ENCODE results near the gene BEND7.

BEND7 gene

GRCh38 chr10:13518076-13518692 is 10.6 kb downstream of the BEND7 start:
- DNase-seq: no peak

DNA sequence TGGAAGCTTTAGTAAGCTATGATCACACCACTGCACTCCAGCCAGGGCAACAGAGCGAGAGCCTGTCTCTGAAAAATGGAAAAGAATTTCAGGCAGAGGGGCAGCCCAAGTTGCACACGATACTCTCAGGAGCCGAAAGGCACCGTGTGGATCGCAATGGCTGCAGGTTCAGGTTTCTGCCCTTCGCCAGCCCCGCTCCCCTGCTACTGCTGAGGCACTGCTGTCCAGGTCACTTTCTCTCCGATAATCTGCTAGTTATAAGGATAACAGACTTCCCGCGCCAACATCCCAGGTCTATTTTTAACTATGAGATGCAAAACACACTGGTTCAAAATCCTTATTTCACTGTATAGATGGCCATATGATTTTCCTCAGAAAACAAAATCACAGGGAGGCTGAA is 11.1 kb downstream of the BEND7 start:
- no peak for DNase-seq

DNA sequence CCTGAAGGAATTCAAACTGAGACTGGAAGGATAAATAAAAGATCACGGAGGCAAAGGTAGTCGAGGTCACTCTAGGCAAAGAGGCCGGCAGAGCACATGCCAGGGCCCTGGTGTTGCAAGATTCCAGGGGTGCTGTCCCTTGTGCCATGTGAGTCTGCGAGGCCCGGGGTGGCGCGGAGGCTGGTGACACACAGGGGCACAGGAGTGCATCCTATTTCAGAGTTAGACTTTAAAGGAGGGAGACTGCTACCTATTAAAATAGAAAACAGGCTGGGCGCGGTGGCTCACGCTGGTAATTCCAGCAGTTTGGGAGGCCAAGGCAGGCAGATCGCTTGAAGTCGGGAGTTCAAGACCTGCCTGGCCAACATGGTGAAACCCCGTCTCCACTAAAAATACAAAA is 12.6 kb downstream of the BEND7 start:
- no peak for DNase-seq

DNA sequence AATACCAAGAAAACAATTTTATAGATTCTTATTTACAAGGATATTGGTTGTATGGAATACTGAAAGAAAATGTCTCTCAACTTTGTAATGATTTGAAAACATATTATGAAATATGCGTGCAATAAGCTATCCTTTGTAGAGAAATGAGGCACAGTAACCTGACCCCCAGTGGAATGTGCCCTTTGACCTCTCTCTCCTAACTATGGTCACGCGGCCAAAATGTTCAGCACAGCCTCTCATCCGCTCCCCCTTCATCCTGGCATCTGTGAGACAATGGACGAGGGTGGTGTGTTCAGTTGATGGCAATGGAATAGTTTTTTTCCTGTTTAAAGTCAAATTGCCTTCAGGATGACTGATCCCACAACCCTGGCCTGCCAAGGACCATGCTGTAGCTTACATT is 13.3 kb downstream of the BEND7 start:
- DNase-seq: no peak

DNA sequence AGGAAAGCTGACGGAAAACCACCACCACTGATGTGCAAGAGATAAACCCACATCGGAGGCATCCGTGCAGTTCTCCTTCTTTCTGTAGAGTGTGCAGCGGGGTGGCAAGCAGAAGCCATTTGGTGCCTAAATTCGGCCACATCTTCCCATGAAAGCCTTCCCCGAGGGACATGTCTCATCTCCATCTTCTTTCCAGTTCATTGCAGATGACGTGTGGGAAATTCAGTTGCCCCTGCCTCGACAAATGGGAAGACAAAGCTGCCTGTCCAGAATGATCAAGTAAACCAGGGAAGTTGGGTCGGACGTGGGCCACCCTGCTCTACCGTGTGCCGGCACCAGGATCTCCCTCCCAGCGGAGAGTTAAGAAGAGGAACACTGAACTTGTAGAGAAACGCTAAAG is 14.5 kb downstream of the BEND7 start:
- no peak for DNase-seq

GRCh38 chr10:13512564-13512963 is 16.2 kb downstream of the BEND7 start:
- DNase-seq: no peak

DNA sequence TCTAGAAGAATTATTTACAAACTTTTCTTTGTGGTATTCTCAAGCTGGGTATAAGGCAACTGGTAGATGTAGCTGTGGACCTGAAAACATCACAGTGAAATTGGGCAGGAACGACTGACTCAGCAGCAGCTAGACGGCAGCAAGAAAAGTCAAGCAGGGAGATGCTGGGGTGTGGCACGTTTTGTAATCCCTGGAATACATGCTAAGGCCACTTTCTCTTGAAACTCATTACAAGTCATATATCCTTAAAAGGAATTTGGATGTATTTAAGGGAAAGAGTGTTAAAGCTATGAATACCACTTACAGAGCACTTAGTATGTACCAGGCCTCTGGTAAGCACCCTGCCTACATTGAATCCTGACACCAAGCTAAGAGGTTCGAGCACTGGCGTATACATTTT is 17.4 kb downstream of the BEND7 start:
- no peak for DNase-seq

- DNase-seq: no peak
Measured at GRCh38 chr10:13505052-13505680, 23.6 kb downstream of the BEND7 start.

DNA sequence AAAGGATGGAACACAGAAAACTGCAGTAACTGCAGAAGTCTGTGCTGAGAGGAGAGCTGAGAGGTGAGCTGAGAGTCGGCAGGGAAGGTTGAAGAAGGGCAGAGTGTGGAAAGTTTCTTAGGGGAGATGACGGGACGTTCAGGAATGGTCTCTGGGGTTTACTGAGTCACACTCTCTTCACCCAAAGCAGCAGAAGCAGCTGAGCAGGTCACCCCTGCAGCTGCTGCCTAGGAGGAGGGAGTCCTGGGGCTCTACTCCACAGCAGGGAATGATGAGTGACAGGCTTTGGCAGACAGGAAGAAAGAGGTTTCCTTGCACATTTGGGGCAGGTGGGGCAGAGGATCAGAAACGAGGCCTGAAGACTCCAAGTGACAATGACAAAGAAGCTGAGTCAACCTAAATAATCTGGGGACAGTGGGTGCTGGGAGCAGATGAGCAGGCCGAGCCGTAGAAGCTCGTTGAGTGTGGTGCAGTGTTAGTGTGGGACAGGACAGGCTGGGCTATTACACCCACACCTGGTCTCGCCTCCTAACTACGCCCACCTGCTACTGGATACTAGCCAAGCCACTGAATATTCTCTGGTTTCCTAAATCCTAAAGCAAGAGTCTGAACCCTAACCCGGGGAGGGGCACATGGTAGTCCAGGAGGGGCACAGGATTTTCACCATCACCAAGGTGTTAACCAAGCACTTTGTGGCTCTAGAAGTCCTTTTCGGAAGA is 24.9 kb downstream of the BEND7 start:
- DNase-seq: no peak

GRCh38 chr10:13502380-13502779 is 26.4 kb downstream of the BEND7 start:
- DNase-seq: no peak

DNA sequence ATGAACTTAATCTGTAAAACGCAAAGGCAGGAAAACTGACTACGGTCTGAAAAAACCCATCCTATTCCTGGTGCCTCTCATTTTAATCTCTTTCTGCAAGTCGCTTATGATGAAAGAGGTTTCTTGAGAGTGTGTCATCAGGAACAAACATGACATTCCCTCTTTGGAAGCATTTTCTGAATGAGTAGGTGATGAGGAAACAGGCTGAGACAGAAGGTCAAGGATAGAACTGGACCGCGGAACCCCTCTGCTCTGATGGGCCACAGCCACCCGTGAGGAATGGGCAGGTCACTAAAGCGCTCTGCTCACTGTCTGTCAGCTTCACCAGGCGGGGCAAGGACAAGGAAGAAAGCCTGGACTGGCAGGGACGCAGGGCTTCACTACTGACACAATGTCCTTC is 28.6 kb downstream of the BEND7 start:
- no peak for DNase-seq

- DNase-seq: no peak
Measured at GRCh38 chr10:13499150-13499549, 29.7 kb downstream of the BEND7 start.

DNA sequence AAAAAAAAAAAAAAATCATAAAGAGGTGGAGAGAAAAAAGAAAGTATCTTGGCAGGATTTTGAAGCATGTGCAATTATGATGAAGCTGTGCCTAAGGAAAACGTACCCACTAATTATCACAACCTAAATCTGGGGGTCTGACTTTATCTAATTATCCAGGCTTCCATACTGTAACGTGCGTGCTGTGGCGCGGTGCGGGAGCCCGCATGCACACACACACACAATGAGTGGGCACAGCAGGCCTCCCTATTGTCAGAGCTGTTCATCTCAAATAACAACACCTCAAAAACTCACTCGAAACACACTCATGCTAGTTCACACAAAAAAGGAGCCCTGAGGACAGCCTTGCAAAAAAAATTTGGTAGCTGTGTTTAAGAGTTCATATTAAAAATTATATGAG is 31.9 kb downstream of the BEND7 start:
- no peak for DNase-seq

- no peak for DNase-seq
Measured at GRCh38 chr10:13496164-13496563, 32.6 kb downstream of the BEND7 start.

GRCh38 chr10:13492493-13493180 is 36.2 kb downstream of the BEND7 start:
- DNase-seq: no peak

- DNase-seq: no peak
Measured at GRCh38 chr10:13491747-13492360, 37.0 kb downstream of the BEND7 start.

DNA sequence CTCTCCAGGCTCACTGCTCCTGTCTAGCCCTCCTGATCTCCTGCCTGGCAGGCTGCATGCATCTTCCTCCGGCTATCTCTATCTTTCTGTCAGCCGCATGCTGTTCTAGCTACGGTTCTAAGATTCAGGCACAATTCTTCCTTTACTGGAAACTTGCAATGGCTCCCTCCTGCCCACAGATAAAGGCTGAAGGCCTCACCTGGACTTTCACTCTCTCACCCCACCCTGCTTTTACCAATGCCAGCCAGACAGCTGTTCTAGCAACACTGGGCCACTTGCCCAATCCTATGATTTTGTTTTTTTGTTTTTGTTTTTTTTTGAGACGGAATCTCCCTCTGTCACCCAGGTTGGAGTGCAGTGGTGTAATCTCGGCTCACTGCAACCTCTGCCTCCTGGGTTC is 38.3 kb downstream of the BEND7 start:
- no peak for DNase-seq

DNA sequence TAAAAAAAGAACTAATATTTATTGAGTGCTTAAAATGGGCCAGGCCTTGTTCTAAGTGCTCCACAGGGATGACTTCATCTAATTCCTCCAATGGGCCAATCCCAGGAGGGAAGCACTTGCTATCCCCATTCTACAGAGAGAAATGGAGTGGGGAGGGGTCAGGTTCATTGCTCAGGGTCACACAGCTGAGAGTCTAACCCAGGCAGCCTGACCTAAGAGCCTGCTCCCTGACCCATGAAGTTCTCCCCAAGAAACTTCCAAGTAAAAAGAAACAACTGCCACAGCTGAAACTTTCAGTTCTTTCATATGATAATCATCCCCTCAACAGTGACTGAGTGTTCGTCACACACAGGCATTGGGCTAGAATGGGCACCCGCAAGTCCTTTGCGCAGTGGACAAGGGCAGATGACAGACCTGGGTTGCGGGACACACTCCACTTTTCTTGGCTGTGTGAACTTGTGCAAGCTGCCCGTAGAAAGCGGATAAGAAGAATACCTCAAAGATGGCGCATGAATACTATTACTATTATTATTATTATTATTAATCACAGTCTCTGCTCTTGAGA is 39.7 kb downstream of the BEND7 start:
- DNase-seq: no peak

DNA sequence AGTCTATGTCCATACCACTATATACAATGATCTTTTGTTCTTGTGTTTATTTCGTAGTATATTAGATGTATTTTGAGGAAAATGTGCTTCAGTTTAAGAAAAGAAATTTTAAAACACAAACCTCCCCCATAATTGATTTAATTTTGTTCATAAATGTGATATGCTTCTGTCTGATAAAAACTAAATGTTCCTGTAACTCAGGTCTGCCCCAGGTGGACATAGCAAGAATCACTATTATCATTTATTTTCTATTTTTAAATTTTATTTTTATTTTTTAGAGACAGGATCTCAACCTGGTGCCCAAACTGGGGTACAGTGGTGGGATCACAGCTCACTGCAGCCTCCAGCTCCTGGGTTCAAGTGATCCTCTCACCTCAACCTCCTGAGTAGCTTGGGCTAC is 43.2 kb downstream of the BEND7 start:
- no peak for DNase-seq

- DNase-seq: peak; percentile 26
Measured at GRCh38 chr10:13483951-13484350, 44.9 kb downstream of the BEND7 start.

DNA sequence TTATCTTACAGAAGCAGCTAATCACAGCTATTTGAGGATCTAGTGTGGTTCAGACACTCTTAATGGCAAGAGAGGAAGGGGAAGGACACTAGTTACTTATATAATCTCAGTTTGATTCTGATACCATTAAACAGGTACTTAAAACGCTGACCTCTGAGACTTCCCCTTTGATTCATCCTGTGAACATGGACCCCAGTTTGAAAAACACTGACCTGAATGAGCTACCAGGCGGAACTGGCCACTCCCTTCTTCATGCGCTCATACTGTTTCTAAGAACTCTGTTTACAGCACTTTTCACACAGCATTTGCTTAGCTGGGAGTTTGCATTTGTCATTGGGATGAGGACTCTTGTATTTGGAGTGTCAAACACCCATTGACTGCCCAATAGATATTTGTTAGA is 45.7 kb downstream of the BEND7 start:
- no peak for DNase-seq

DNA sequence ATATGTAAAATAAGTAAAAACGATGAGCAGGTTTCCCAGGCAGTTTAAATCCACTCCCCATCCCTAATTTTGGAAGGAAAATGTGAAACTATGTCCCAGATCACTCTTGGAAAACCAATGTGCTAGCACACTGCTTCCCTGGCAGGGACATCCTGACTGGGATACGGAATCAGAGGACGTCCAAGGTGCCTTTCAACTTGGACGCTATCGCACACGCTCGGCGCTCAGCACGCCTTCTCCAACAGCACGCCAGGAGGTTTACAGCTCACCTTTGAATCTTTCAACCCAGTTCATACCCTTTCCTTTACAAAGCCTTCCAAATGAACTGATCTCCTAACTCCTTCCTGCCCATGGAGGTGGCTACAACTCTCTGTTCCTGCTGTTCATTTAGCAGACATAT is 47.1 kb downstream of the BEND7 start:
- DNase-seq: no peak

GRCh38 chr10:13475124-13475523 is 53.7 kb downstream of the BEND7 start:
- no peak for DNase-seq

All from CD4-positive, alpha-beta T cell treated with Interferon gamma for 1 hour (primary cell).